ENCODE results near the gene GTPBP4. TPM values are rescaled to one million over a fixed set of nuclear protein-coding genes. Genes with fewer than 3 reads are reported as not detected.
A peak's percentile ranks its signal among the peaks of the same experiment; 100 is the strongest.
"Not testable (repeated sequence)": the region's sequence is repeated elsewhere in the genome, so short reads cannot be mapped to it uniquely, and the experiment has no call there.

GTPBP4 gene
- total RNA-seq, 1 experiment from 2014 or later: 44.6 TPM

DNA sequence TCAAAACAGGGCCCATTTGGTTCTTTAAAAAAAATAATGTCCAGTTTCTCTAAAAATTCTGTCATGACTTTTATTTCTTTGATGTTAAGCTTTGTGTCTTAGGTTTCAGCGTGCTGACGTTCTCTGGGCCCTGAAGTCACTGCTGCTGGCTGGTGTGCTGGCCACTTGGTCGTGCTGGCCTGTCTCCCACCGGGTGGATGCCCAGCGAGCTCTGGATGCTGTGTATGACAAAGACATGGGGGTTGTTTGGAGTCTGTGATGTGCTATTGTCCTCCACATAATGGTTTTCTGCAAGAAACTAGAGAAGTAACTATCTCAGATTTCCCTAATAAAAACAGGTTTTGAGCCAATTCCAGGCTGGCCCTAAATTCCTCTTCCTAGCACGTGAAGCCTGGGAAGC lies 47.0 kb downstream of the GTPBP4 start:
- no peaks in the 10 kb centered on the region for H3K27me3 ChIP-seq (ENCODE audit: low read length)
- POLR2A ChIA-PET (ENCODE audit: unreplicated experiment): no interaction called here
- CTCF ChIA-PET: no interaction called here
- peak overlapping the region; percentile 67 for H3K27ac ChIP-seq (ENCODE audit: low read length)
- H3K9me3 ChIP-seq (ENCODE audit: low read length): no peaks in the 10 kb centered on the region
- no TSS peak for BruUV-seq (replicated peaks)
- H3K79me2 ChIP-seq (ENCODE audit: low read length): no peaks in the 10 kb centered on the region
- DNase-seq (no peak), ATAC-seq (no peak)
- no peak overlapping the region for H3K4me3 ChIP-seq (ENCODE audit: low read length)
- H3F3A ChIP-seq (ENCODE audit: low read length, unreplicated experiment): no peaks in the 10 kb centered on the region
- intact Hi-C loops (cut with micrococcal nuclease): no loop called here
- peaks cover 11% of the 10 kb centered on the region; the same call in 1 of the 2 replicates for H3K4me1 ChIP-seq (ENCODE audit: insufficient read depth, low read length)
- no peaks in the 10 kb centered on the region for H3K36me3 ChIP-seq (ENCODE audit: low read depth, low read length)
- H3K9me2 ChIP-seq (replicated peaks; ENCODE audit: low read length): no peaks in the 10 kb centered on the region
- no peak overlapping the region for H2AFZ ChIP-seq (ENCODE audit: low read length)
- H3K9ac ChIP-seq (ENCODE audit: low read length): no peak overlapping the region
- TF ChIP-seq, protein P1, sequence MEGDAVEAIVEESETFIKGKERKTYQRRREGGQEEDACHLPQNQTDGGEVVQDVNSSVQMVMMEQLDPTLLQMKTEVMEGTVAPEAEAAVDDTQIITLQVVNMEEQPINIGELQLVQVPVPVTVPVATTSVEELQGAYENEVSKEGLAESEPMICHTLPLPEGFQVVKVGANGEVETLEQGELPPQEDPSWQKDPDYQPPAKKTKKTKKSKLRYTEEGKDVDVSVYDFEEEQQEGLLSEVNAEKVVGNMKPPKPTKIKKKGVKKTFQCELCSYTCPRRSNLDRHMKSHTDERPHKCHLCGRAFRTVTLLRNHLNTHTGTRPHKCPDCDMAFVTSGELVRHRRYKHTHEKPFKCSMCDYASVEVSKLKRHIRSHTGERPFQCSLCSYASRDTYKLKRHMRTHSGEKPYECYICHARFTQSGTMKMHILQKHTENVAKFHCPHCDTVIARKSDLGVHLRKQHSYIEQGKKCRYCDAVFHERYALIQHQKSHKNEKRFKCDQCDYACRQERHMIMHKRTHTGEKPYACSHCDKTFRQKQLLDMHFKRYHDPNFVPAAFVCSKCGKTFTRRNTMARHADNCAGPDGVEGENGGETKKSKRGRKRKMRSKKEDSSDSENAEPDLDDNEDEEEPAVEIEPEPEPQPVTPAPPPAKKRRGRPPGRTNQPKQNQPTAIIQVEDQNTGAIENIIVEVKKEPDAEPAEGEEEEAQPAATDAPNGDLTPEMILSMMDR (conservative IDR thresholded peaks at IDR 0.05; ENCODE audit: low read depth, low read length): no peak
- TF ChIP-seq EZH2 (IDR thresholded peaks at IDR 0.05; ENCODE audit: low read length, unreplicated experiment) (no peak), EZH2phosphoT487 (IDR thresholded peaks at IDR 0.05; ENCODE audit: borderline replicate concordance, low read length) (no peak)
- no peaks in the 10 kb centered on the region for H4K20me1 ChIP-seq (ENCODE audit: low read length)
- H3K4me2 ChIP-seq (ENCODE audit: low read length): no peak overlapping the region

DNA sequence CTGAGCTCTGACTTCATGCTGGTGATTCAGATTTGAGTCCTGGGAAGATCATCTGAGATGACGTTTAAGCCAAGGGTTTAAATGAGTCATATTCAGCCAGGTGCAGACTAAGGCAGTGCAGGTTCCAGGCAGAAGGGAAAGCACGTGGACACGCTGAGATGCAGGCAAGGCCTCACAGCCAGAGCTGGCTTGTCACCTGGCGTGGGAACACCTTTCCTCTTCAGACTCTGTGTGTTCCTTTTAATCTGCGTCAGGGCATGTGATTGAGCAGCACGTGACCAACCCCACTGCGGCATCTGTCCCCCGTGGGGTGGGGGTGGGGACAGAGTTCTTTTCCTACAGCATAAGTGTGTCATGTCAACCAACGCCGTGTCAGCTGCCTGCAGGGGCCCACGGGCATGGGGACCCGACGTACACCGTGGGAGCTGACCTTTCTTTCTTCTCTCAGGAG lies 48.1 kb downstream of the GTPBP4 start:
- DNase-seq (peak; percentile 74), ATAC-seq (peak; percentile 95)
- Histone ChIP-seq H3K9ac (ENCODE audit: low read length) (no peak overlapping the region), H2AFZ (ENCODE audit: low read length) (no peak overlapping the region), H4K20me1 (ENCODE audit: low read length) (no peaks in the 10 kb centered on the region), H3K27me3 (ENCODE audit: low read length) (no peaks in the 10 kb centered on the region), H3K36me3 (ENCODE audit: low read depth, low read length) (no peaks in the 10 kb centered on the region), H3K27ac (ENCODE audit: low read length) (peak overlapping the region; percentile 67), H3K79me2 (ENCODE audit: low read length) (no peaks in the 10 kb centered on the region), H3K4me2 (ENCODE audit: low read length) (no peak overlapping the region), H3K9me2 (replicated peaks; ENCODE audit: low read length) (no peaks in the 10 kb centered on the region), H3K9me3 (ENCODE audit: low read length) (no peaks in the 10 kb centered on the region), H3K4me1 (ENCODE audit: insufficient read depth, low read length) (peaks cover 11% of the 10 kb centered on the region; the same call in 1 of the 2 replicates), H3F3A (ENCODE audit: low read length, unreplicated experiment) (no peaks in the 10 kb centered on the region), H3K4me3 (ENCODE audit: low read length) (no peak overlapping the region)
- intact Hi-C loops (cut with micrococcal nuclease): no loop called here
- ChIA-PET CTCF (no interaction called here), POLR2A (ENCODE audit: unreplicated experiment) (no interaction called here)
- no peak for TF ChIP-seq EZH2 (IDR thresholded peaks at IDR 0.05; ENCODE audit: low read length, unreplicated experiment)
- TF ChIP-seq, protein P1 (conservative IDR thresholded peaks at IDR 0.05; ENCODE audit: low read depth, low read length): no peak
- no peak for TF ChIP-seq EZH2phosphoT487 (IDR thresholded peaks at IDR 0.05; ENCODE audit: borderline replicate concordance, low read length)
- no TSS peak for BruUV-seq (replicated peaks)

- H2AFZ ChIP-seq (ENCODE audit: low read length): no peak overlapping the region
- ChIA-PET CTCF (no interaction called here), POLR2A (ENCODE audit: unreplicated experiment) (no interaction called here)
- TF ChIP-seq EZH2phosphoT487 (IDR thresholded peaks at IDR 0.05; ENCODE audit: borderline replicate concordance, low read length) (no peak), EZH2 (IDR thresholded peaks at IDR 0.05; ENCODE audit: low read length, unreplicated experiment) (no peak)
- TF ChIP-seq, protein P1 (conservative IDR thresholded peaks at IDR 0.05; ENCODE audit: low read depth, low read length): no peak
- intact Hi-C loops (cut with micrococcal nuclease): no loop called here
- no peak overlapping the region for H3K4me3 ChIP-seq (ENCODE audit: low read length)
- H3K4me1 ChIP-seq (ENCODE audit: insufficient read depth, low read length): peaks cover 11% of the 10 kb centered on the region; the same call in 1 of the 2 replicates
- H3K4me2 ChIP-seq (ENCODE audit: low read length): no peak overlapping the region
- DNase-seq (no peak), ATAC-seq (no peak)
- no peaks in the 10 kb centered on the region for H3K9me2 ChIP-seq (replicated peaks; ENCODE audit: low read length)
- no peaks in the 10 kb centered on the region for H3K79me2 ChIP-seq (ENCODE audit: low read length)
- H3K9me3 ChIP-seq (ENCODE audit: low read length): no peaks in the 10 kb centered on the region
- H4K20me1 ChIP-seq (ENCODE audit: low read length): no peaks in the 10 kb centered on the region
- H3K9ac ChIP-seq (ENCODE audit: low read length): no peak overlapping the region
- no peaks in the 10 kb centered on the region for H3K27me3 ChIP-seq (ENCODE audit: low read length)
- H3K36me3 ChIP-seq (ENCODE audit: low read depth, low read length): no peaks in the 10 kb centered on the region; the same call in 1 of the 2 replicates
- H3F3A ChIP-seq (ENCODE audit: low read length, unreplicated experiment): no peaks in the 10 kb centered on the region
- no TSS peak for BruUV-seq (replicated peaks)
- peak overlapping the region; percentile 67 for H3K27ac ChIP-seq (ENCODE audit: low read length)
These were observed 48.9 kb downstream of the GTPBP4 start for GRCh38 chr10:1037098-1037497.

DNA sequence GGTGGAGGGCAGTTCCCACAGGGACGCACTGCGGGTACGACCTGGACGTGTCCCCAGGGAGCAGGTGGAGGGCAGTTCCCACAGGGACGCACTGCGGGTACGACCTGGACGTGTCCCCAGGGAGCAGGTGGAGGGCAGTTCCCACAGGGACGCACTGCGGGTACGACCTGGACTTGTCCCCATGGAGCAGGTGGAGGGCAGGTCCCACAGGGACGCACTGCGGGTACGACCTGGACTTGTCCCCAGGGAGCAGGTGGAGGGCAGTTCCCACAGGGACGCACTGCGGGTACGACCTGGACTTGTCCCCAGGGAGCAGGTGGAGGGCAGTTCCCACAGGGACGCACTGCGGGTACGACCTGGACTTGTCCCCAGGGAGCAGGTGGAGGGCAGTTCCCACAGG lies 50.5 kb downstream of the GTPBP4 start:
- H3F3A ChIP-seq (ENCODE audit: low read length, unreplicated experiment); H3K79me2 ChIP-seq (ENCODE audit: low read length); H3K4me2 ChIP-seq (ENCODE audit: low read length); BruUV-seq (replicated peaks); H2AFZ ChIP-seq (ENCODE audit: low read length); H3K4me3 ChIP-seq (ENCODE audit: low read length); H3K27ac ChIP-seq (ENCODE audit: low read length); H3K9me3 ChIP-seq (ENCODE audit: low read length); H3K9me2 ChIP-seq (replicated peaks; ENCODE audit: low read length); H4K20me1 ChIP-seq (ENCODE audit: low read length); H3K36me3 ChIP-seq (ENCODE audit: low read depth, low read length); ATAC-seq; POLR2A ChIA-PET (ENCODE audit: unreplicated experiment); H3K27me3 ChIP-seq (ENCODE audit: low read length); CTCF ChIA-PET; intact Hi-C loops (cut with micrococcal nuclease); H3K9ac ChIP-seq (ENCODE audit: low read length); DNase-seq: not testable (repeated sequence)
- H3K4me1 ChIP-seq (ENCODE audit: insufficient read depth, low read length): peaks cover 11% of the 10 kb centered on the region; the same call in 1 of the 2 replicates
